GM12873 (cell line): ENCODE measurements around the gene WNT5B.

Experiments used
- CTCF ChIP-seq: IDR thresholded peaks from 2 replicates; pipeline ENCODE4 v1.5.1; 2012; ENCODE audit warnings: low read depth, mild to moderate bottlenecking, moderate library complexity, low read length, control low read depth; ENCODE audit not compliant: insufficient read depth; ENCODE audit errors: missing control alignments

The WNT5B gene

DNA sequence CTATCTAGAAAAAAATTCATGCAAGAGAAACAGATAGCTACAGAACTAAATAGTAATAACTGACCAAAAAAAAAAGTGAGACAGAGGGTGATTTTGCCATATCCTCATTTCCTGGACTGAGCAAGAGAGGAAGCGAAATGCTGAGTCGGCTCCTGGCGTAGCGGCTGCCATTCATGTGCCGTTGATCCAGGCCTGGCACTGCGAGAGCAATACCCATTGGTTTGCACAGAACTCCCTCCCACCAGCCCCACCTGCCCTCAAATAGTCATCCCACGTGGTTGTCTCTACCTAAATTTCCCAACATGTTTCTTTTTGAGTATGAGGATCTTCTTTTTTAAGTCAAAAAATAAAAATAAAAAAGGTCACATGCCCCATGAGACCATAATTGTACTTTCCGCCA lies 9.4 kb upstream of the WNT5B start:
- TF ChIP-seq CTCF: no peak

DNA sequence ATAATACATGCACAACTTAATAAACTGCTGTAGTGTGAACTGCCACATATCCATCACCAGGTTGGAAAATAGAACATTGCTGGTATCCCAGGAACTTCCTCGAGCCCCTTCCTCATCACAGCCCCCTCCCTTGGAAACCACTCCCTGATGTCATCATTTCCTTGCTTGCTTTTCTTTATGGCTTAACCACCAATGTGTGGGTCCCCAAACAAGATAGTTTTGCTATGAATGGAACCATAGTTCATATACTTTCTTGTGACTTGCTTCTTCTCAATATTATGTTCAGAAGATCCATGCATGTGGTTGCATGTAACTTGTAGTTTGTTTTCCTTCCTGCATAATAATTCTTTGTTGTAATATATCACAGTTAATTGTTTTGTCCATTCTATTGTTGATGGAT lies 8.9 kb upstream of the WNT5B start:
- TF ChIP-seq CTCF: no peak

DNA sequence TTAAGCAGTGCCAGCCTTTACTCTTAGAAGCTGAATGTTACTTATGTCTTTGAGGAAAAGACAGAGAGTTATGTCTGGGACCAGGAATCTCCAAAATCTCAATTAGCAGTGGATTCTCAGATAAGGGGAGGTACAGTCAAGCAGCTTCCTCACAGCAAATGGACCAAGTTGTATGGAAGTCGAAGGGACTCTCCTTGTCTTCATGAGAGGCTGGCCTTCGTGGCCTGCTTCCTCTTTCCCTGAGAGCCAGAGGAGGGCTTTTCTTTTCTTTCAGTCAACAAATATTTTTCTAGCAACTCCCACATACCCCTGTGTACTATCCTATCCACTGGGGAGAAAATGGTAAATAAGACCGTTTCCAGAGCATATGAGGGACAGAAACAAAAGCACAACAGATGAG lies 6.6 kb upstream of the WNT5B start:
- TF ChIP-seq CTCF: no peak

GRCh38 chr12:1629338-1630132 lies 504 bp downstream of the WNT5B start:
- peak; percentile 45 for TF ChIP-seq CTCF

DNA sequence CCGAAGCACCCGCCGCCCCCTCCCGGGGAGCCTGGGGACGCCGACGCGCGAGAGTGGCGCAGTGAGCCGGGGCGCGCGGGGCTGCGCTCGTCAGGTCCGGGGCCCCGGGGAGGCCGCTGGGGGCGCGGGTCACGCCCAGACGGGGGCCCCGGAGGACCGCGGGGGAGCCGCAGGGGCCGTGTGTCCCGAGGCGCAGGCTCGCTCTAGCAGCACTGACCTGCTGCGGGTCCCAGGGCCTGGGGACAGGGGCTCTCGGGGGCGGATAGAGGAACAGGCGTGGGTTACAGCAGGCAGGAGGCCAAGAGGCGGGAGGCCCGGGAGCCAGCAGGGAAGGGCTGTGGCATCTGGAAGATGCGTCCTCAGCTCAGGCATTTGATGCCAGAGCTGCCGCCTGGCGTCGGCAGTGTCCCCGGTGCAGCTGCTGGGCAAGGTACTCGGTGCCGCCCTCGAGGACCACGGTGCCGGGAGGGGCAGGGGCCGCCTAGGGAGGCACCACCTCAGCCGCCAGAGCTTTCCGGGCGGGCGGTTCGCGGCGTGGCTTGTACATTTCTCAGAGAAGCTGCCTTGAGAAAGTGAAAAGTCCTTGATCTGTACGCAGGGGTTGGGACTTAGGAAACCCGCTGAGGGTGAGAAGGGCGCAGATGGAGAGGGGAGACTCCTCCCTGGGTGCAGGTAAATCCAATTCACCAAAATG lies 1.2 kb downstream of the WNT5B start:
- TF ChIP-seq CTCF: no peak

- TF ChIP-seq CTCF: no peak
Measured at GRCh38 chr12:1630827-1631591, 2.0 kb downstream of the WNT5B start.

DNA sequence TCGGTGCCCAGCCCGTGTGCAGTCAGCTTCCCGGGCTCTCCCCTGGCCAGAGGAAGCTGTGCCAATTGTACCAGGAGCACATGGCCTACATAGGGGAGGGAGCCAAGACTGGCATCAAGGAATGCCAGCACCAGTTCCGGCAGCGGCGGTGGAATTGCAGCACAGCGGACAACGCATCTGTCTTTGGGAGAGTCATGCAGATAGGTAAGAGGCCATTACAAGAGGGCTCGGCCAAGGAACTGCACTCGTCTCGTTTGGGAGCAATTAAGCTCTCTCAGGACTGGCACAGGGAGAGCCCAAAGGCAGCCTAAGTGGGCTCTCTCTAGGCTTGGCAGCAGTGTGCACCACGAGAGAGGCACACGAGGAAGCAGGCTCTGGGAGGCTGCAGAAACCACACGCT lies 3.7 kb downstream of the WNT5B start:
- no peak for TF ChIP-seq CTCF
